Glomerular endothelial cell (primary cell): Measurements from ENCODE around the gene DOK3. TPM values are rescaled to one million over a fixed set of nuclear protein-coding genes. Genes with fewer than 3 reads are reported as not detected.

Experiments used
- DNase-seq: peaks from one replicate; pipeline ENCODE4 v3.0.0-alpha.2; 2011; ENCODE audit warnings: low read depth, low spot score; ENCODE audit errors: extremely low read depth
- total RNA-seq: library from RNA; depleted of rRNA; stranded (reverse); fragments of >200 nt; gene quantifications from 2 replicates; pipeline ENCODE4 v1.2.3, GENCODE V29; 2015

Gene DOK3
- total RNA-seq, 1 donor from 2014 or later: 15.6 TPM

DNA sequence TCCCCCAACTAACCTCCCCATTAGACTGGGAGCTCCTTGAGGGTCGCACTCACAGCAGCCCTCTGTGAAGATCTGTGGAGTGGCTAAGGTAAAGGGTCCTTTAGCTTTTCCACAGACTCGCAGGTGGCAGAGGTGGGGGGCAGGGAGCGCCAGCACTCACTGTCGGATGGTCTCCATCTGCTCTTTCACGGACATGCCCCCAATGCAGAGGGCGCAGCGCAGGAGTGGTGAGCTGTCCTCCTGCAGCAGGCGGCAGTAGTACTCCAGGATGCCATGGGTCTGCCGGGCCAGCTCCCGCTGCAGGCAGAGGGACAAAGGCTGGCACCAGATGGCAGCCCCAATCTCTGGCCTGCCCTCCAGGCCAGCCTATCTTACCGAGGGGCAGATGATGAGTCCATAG is 4.9 kb upstream of the DOK3 start:
- no peak for DNase-seq

DNA sequence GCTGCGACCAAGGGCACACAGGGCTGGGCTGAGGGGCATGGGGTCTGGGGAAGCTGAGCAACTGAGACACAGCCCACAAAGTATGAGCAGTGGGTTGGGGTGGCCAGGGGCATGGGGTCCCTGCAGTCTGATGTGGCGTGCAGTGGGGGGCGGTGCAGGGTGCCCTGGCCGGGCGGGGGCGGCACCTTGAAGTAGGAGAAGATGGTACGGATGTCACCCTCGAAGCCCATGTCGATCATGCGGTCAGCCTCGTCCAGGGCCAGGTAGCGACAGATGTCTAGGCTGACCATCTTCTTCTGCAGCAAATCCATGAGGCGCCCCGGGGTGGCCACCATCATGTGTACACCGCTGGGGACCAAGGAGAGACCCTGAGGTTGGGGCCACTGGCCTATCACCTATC is 3.9 kb upstream of the DOK3 start:
- DNase-seq: no peak

DNA sequence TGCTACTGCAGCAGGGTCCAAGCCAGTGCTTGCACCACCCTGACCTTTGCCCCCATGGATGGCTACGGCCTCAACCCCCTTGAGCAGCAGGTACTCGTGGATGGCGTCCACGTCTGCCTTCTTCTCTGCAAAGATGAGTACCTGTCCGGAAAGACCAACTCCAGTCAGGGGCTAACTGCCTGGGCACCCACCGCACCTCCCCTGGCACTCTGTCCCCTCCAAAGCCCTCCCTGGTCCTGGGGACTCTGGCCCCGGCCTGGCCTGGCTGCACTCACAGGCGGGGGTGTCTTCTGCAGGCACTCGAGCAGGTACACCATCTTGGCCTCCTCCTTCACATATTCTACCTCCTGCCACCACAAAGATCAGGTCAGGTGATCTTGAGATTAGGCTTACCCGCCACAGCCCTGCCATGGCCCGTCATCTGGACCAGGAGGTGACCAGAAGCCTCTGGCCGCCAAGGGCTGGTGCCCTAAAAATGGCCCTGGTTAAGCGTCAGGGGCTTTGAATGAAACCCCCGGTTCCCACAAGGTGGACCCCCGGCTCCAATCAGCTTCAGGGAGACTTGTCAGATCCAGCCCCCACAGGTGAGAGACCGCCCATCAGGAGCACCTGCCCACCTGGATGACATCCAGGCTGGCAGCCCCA is 3.2 kb upstream of the DOK3 start:
- no peak for DNase-seq

DNA sequence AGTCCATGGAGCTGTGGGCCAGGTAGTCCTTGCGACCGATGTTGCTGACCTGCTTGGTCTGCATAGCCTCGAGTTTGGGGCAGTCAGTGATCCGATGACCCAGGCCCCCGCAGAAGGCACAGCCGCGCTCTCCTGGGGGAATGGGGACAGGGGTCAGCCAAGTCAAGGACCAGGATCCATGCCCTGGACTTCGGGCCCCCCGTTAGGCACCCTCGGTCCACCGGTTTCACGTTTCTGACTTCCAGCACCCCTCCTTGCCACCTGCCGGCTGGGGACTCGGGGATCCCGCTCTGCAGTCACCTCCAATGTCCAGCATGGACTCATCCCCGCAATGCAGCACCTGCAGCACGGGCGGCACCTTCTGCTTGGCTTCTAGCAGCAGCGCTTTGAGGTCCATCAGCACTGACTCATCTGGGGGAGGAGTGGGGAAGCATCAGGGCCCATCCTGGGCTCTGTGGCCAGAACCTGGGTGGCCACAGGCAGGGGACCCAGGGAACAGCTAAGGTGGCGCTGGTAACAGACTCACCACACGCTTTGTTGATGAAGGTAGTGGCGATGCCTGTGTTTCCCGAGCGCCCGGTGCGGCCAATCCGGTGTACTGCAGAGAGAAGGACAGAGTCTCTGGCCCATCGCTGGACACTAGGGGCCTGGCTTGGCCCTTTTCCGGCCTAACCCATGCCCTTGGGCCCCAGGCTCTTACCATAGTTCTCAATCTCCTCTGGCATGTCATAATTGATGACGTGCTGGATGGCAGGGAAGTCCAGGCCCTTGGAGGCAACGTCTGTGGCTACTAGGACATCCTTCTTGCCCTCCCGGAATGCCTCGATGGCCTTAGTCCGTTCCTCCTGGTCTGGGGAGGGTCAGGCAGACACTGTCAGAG is 2.4 kb upstream of the DOK3 start:
- no peak for DNase-seq

DNA sequence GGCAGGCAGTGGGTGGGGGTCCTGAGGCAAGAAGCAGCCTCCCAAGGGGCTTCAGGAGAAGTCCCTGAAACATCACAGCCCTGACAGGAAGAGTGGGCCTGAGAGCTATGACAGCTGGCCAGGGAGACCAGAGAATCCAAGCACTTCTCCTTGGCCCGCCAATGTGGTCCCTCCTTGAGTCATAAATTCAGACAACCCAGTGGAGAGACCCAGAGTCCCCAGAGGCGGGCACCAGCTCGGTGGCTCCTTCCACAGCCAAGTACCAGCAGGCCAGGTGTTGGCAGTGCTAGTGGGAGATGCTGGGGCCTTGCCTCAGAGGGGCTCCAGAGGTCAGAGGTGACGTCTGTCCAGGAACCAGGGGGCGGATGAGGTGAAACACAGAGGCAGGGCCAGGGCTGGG is 1.6 kb upstream of the DOK3 start:
- DNase-seq: no peak

DNA sequence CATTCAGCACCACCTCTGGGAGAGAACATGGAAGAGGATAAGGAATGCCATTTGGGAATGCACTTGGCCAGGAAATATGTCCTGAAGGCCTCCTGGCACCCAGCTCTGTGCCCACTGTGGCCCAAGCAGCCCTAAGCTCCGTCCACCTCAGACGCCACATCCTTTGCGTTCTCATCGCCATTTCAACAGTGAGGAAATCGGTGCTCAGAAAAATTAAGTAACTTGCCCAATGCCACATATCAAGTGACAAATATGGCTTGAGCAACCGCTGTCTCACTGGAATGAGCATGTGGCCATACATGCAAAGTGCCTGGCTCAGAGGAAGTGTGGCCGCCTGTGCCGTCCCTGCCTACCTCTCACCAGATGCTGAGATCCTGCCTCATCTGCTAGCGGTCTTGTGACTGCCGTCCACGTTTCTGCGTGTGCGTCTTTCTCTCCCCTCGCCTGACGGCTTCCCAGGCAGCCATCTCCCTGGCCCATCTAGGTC is 984 bp upstream of the DOK3 start:
- no peak for DNase-seq

DNA sequence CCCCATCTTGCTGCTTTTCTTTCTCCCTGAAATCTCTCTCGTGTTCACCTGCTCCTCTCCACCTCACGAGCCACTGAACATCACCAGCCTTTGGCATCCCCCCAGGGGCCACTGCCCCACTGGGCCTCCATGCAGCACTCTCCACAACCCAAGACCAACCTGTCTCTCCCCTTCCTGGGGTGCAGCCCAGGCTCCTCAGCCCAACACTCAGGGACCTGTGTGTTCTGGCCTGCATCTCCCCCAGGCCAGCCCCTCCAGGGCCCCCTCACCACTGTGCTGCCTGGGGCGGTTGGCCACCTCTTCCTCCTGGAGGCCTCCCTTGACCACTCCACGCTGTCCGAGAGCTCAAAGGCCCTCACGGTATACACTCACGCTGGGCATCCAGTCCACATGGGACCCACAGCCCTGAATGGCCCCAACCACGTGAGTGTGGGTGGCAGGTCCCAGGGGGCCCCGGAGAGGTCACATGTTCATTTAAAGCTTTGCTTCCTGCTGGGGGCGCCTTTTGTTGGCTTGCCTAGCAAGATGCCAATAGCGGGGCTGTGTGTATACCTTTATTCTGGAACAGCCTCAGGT is 453 bp upstream of the DOK3 start:
- no peak for DNase-seq

DNA sequence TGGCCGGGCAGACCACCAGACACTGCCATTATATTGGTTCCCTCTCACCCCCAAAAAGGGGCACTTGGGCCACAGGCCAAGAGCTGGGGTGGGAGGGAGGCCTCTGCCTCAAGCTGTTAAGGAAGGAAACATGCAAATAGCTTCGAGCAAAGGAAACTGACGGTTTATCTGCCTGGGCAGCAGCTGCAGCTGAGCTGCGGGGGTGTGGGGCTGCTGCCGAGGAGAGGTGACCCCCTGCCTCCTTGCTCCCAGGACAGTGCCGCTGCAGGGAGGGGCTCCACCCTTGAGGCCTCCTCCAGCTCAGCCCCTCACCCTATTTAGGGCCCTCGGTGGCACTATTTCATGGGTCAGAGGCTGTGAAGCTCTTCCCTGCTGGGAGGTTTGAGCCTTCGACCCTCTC is 789 bp downstream of the DOK3 start:
- DNase-seq: no peak

DNA sequence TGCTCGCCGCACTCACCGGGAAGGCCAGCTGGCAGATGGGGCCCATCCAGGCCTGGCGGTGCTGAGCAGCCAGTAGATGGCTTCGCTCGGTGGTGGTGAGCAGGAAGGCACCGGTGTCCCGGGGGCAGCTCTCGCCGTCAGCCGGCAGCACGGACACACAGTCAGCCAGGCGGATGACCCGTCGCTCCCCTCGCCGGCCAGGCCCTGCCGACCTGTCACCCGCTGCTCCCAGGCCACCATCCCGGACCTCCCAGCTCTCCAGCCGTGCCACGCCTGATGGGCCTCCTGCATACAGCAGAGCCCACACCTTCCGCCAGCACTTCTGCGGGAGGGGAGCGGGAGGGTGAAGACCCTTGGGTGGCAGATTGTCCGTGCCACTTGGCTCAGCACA is 1.4 kb downstream of the DOK3 start:
- DNase-seq: no peak

DNA sequence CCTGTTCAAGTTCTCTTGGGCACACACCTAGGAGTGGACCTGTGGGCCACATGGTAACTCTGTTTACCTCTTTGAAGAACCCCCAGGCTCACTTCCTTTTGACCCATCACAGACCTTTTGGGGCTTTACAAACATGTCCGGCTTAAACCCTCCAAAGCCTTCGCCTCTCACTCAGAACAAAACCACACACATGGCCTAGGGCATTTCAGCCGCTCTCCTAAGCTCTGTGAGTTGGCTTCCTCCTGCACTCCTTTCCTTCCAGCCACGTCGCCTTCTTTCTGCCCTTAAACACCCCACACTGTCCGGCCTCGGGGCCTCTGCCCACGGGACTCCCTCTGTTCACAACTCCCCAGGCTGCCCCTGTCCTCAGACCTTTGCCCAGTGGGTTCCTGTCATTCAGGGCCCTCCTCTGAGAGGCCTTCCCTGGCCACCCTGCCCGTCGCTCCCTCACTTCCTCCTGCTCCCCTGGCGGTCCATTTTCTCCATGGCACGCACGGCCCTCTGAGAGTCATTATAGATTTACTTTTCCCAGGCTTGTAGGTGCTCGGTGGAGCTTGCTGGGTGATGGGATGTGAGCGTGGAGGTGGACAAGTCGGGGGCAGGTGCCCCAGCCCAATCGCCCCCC is 1.9 kb downstream of the DOK3 start:
- no peak for DNase-seq

DNA sequence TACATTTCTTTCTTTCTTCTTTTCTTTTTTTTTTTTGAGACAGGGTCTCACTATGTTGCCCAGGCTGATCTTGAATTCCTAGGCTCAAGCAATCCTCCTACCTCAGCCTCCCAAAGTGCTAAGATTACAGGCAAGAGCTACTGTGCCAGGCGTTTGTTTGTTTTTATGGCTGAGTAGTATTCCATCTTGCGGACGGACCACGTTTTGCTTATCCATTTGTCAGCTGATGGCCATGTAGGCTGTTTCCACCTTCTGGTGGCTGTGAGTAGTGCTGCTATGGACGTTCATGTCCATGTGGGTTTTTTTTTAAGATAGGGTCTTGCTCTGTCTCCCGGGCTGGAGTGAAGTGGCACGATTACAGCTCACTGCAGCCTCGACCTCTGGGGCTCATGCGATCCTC is 2.5 kb downstream of the DOK3 start:
- no peak for DNase-seq

DNA sequence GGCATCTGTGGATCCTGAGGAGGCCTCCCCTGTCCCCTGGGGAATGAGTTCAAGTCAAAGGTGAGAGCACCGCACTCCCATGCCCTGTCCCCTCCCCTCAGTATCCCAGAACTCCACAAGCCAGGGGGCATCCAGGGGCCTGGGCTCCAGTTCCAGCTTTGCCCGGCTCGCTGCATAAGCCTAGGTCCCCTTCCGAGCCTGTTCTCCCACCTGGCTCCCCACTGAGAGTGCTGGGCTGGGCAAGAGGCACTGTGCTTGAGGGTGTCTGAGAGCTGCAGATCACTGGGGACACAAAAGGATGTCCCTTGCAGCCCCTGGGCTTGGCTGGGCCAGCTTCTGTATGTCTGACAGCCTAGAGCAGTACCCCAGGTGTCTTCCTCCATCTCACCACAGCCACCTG is 4.6 kb downstream of the DOK3 start:
- no peak for DNase-seq

DNA sequence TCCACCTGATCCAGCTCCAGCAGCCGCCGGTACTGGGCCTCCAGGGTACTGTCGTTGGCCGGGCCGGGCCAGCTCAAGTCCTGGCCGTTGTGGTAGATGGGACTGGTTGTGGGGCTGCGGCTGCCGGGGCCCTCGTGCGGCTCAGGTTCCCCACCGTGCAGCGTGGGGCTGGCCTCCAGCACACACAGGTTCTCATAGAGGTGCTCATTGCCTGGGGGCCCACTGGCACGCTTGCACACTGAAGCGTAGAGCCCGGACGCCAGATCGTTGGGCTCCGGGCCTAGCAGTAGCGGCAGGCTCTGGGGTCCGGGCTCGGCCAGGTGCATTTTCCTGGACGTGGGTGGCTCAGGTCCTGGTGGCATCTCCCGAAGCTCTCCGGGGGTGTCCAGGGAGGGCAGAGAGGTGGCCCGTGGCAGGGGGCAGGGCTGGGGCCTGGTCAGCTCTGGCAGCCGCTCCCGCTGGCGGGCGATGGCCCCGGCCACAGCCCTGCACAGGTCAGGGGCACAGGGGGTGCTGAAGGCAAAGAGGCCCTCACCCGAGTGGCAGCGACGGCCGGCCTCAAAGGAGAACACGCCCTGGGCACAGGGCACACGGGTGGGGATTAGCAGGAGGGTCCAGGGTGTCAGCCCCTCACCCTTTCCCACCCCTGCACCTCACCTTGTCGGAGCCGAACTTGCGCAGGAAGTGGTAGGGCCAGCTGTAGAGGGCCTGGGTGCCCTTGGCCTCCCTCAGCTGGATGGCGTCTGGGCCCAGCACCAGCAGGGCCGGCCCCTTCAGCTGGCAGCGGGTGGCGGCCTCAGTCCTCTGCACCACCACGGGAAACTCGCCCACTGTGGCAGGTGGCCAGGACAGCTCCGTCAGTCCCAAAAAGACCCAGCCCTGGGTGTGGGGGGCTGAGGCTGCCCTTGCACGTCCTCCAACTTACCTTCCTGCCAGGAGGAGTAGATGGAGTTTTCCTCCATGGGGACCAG is 5.3 kb downstream of the DOK3 start:
- DNase-seq: no peak

DNA sequence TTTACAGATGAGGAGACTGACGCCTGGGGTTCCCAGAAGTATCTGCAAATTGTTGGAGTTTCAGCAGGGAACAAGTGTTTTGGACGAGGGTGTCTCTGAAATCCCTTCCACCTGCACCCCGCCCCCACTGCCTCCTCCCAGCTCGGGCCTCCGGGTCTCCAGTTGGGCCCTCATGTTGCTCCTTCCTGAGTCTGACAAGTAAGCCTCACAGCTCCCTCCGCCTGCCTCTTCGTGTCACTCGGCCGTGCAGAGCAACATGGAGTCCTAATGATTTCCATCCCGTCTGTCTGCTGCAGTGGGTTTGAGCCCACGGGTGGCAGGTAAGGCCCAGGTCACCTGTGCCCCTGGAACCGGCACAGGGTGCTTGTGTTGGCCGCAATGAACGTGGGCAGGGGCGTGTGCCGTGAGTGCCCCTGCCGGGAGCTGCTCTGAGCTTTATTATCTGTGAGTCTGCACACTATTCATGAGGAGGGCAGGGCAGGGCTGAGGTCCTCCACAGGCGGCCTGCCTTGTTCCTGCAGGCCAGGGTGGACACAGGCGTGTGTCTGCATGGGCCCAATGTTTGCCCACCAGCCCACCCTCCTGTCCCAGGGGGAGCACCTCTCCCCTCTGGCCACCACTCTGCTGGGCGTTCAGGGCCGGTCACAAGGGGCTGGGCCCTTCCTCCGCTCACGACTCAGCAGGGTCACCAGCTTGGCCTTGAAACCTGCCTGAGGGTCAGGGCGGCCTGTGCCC is 6.1 kb downstream of the DOK3 start:
- no peak for DNase-seq

DNA sequence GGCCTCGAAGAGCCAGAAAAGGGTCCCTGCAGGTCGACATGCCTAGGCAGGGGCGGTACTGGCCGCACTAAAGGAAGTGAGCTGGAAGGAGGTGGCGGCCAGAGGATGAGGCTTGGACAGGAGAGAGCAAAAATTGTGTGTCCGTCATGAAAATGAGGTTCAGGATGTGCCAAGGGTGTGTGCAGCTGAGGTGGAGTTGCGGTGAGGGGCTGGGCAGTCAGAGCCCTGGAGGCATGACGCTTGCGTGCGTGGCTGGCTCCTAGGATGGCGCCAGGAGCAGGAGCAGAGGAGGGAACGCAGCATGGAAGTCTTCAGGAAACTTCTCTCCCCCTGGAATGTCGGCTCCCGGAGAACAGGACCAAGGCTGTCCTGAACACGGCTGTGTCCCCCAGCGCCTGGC is 6.7 kb downstream of the DOK3 start:
- no peak for DNase-seq

DNA sequence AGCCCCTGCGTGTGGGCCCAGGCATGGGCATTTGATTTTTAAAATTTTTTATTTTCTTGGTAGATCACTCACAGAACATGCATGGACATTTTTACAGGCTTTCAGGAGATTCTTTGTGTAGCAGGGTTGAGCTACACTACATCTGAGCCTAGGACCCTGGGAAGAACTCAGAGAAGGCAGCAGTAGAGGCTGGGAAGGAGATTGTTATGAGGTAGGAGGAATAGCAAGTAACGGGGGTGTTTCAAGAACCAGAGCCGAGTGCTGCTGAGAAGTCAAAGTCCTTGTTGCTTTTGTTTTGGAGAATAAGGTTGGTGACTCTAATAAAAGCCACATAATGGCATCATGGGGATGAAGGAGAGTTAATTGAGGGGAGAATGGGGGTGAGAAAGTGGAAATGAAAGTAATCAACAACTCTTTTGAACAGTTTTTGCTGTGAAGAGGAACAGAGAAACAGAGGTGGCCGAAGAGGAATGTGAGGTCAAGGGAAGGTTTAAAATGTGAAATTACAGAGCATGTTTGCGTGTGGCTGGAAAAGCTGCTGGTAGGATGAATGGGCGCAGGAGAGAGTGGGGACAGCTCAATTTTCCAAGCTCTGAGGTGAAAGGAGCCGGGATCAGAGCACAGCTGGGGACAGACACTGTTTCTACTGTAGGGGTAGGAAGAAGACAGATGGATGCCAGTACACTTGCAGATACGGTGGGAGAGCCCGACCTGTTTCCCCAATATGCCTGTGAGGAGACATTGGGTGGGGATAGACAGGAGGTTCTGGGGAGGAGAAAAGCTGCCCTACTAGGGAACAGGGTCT is 7.5 kb downstream of the DOK3 start:
- DNase-seq: no peak

DNA sequence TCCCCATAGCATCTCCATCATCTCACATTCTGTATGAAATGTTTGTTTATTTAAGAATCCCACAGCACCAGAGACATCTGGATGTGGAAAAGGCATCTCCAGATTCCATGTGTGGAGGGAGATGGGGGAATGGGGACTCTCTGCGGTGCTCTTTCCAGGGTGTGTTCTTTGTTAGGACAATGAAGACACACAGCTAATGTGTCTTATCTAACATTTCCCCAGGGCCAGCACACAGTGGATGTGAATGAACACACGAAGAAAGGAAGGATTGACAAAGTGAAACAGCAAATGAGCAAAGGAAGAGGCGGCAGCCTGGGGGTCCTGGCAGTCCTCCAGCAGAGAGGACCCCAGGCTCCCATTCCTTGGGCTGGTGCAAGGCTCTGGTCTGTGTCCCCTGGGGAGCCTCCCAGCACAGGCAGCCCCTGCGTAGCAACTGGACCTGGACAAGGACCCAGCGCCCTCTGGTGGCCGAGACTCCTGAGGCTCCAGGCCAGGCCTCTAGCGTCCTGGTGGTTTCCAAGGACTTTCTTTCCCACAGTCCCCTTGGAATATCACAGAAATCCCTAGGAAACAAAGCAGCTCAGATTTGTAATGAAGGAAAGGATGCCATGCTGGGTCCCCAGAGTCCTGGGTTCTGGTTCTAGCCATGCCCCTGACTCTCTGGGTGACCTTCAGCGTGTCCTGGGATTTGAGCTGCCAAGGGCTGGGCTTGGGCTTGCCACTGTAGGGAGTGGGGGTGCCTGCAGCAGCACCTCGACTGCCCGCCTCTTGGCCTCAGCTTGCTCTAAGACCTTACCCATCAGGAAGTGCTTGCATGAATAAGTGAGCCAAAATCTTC is 8.7 kb downstream of the DOK3 start:
- no peak for DNase-seq

DNA sequence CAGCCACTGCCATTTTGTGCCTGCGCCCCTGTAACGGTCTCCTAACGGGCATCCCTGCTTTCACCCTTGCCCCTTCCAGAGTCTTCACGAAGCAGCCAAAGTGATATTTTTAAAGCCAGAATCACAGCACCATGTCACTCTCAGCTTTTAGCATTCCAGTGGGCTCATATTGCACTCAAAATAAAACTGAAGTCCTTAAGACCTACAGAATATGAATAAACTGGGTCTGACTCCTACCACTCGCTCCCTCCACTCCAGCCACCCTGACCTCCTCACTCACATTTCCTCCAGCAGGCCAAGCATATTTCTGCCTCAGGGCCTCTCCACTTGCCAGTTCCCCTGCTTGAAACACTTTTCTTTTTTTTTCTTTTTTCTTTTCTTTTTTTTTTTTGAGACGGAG is 9.8 kb downstream of the DOK3 start:
- DNase-seq: no peak
